GM08714 (cell line): ENCODE data around the gene LUC7L3.

ENCODE experiments used
- H3K4me3 ChIP-seq: fragments of 200-500 bp; sonication (Bioruptor generic); 2 replicates; pipeline ENCODE4 v1.5.1; 2014; ENCODE audit warnings: mild to moderate bottlenecking, low read length, inconsistent platforms
- ZNF274 ChIP-seq: IDR thresholded peaks from 2 replicates; pipeline ENCODE4 v1.6.1; 2012; ENCODE audit warnings: mild to moderate bottlenecking, low read depth, low read length

Gene LUC7L3

GRCh38 chr17:50737118-50737698, 17.8 kb downstream of the LUC7L3 start:
- no peak overlapping the region for H3K4me3 ChIP-seq
- no peak for TF ChIP-seq ZNF274

DNA sequence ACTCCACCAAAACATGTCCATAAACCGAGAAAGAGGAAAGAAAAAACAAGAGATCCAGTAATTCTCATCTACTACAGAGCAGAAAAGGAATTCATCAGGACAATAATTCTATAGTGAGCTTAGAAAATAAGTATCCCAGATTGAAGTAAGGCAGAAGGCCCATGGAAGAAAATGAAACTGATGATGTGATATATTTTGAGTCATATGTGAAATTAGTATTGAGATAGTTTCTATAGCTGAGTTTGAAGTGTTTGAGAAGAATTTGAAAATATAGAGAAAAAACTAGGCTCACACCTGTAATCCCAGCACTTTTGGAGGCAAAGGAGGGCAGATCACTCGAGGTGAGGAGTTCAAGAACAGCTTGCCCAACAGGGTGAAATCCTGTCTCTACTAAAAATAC, 19.7 kb downstream of the LUC7L3 start:
- TF ChIP-seq ZNF274 = no peak
- no peak overlapping the region for H3K4me3 ChIP-seq

DNA sequence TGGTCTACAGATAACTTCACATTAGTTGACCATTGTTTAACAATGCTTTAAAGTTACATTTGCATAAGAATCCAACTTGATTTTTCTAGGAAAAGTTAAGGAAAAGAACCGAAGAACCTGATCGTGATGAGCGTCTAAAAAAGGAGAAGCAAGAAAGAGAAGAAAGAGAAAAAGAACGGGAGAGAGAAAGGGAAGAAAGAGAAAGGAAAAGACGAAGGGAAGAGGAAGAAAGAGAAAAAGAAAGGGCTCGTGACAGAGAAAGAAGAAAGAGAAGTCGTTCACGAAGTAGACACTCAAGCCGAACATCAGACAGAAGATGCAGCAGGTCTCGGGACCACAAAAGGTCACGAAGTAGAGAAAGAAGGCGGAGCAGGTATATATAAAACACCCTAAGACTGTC, 26.2 kb downstream of the LUC7L3 start:
- H3K4me3 ChIP-seq = no peak overlapping the region
- no peak for TF ChIP-seq ZNF274

- TF ChIP-seq ZNF274 = no peak
- H3K4me3 ChIP-seq = no peak overlapping the region
These were observed 29.8 kb downstream of the LUC7L3 start for GRCh38 chr17:50749245-50749644.

DNA sequence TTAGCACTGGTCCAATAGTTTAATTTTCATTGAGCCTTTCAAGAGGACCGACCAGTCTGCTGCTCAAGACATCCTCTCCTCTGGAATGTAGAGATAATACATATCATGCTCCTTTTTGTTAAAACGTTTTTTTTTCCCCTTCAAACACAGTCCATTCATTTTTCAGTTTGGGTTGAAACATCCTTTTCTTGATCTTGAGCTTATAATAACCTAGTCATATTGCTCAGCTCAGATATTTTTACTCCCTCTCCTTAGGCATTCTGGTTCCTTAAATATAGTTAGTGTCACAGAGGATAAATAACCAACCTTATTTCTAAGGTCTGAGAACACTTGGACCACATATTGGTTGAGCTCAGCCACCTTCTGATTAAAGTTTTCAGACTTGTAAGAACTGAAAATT, 35.1 kb downstream of the LUC7L3 start:
- H3K4me3 ChIP-seq = no peak overlapping the region
- no peak for TF ChIP-seq ZNF274

DNA sequence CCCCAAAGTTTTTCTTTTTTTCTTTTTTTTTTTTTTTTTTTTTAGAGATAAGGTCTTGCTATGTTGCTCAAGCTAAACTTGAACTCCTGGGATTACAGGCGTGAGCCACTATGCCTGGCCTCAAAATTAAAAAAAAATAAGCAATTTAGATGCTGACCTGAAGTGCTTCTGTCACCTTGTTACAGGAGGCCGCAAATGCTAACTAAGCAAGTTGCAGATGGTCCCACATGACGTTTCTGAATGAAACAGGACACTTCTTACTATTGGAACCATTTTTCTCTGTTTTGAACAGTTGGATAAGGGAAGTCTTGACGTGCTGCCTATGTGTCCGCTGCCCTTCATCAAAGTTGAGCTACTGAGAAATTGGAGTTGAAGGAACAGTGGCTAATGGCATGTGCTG, 39.1 kb downstream of the LUC7L3 start:
- no peak overlapping the region for H3K4me3 ChIP-seq
- no peak for TF ChIP-seq ZNF274

- H3K4me3 ChIP-seq = no peak overlapping the region
- no peak for TF ChIP-seq ZNF274
These were observed 39.7 kb downstream of the LUC7L3 start for GRCh38 chr17:50758989-50759544.

- TF ChIP-seq ZNF274 = no peak
These were observed 42.8 kb downstream of the LUC7L3 start for GRCh38 chr17:50762177-50762576.

GRCh38 chr17:50763716-50764475, 44.5 kb downstream of the LUC7L3 start:
- no peak overlapping the region for H3K4me3 ChIP-seq
- TF ChIP-seq ZNF274 = no peak

More at GRCh38 chr17:50762177-50762576, 42.8 kb downstream of the LUC7L3 start:
- no peak overlapping the region for H3K4me3 ChIP-seq

GRCh38 chr17:50764734-50765149, 45.3 kb downstream of the LUC7L3 start:
- no peak for TF ChIP-seq ZNF274
- no peak overlapping the region for H3K4me3 ChIP-seq

DNA sequence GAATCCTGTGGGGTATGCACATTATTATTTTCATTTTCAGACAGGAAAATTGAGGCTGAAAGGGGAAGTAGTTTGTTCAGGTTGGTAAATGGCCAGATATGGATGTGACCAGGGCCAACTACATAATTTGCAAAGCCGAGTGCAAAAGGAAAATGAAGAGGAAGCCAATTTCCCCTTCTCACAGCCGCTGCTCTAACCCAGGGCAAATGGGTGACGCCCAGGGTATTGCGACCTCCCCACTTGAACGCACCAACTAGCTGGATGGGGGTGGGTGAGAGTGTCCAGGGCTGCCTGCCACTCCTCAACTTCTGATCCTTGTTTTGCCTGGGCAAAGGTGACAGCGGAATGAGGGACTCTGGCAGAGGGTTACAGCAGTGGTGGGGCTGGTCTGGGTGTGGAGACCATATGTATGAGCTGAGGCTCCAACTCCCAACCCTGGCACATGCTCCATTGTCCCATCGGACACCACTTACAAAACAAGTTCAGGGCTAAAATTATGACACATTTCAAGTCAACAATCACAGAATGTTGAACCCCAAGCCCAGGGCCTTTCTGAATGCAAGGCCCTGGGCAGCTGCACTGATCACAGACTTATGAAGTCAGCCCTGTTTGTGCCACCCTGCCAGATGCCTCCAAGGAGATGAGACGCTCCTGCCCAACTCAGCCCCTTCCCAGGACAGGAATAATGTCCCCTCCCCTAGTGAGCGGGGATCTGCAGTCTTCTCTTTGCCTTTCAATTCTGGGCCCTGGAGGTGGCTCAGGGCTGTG, 46.2 kb downstream of the LUC7L3 start:
- no peak overlapping the region for H3K4me3 ChIP-seq
- no peak for TF ChIP-seq ZNF274

DNA sequence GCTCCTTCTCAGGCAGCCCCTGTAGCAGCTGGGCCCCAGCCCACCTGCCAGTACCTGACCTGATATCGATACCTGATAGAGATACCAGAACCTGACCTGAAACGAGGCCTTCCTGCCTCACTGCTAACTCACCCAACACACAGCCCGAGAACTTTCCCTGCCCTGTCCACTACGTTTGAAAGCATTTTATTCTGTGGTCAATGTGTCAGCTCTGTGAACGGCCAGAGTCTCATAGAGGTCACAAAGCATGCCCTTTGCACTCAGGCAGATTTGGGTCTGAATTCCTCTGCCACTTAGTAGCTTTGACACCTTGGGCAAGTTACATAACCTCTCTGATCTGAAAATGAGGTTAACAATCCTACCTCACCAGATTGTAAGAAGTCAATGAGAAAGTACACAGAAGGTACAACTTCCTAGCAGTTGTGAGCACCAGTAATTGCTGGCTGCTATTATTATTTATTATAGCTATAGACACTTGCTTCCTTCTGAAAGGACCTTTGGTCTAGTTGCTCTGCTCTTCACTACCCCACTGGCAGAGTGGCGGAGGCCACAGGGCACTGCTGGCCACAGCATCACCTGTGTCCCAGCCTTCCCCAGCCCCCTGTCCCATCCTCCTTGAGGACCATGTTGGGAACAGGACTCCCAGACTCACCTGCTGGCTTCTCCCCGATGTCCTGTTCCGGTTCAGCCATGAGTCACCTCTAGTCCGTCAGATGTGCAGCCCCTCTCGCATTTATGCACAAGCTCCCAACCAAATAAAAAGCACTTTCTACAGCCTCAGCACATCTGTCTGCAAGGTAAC, 47.0 kb downstream of the LUC7L3 start:
- TF ChIP-seq ZNF274 = no peak
- no peak overlapping the region for H3K4me3 ChIP-seq

GRCh38 chr17:50767030-50767429, 47.6 kb downstream of the LUC7L3 start:
- no peak overlapping the region for H3K4me3 ChIP-seq
- TF ChIP-seq ZNF274 = no peak

DNA sequence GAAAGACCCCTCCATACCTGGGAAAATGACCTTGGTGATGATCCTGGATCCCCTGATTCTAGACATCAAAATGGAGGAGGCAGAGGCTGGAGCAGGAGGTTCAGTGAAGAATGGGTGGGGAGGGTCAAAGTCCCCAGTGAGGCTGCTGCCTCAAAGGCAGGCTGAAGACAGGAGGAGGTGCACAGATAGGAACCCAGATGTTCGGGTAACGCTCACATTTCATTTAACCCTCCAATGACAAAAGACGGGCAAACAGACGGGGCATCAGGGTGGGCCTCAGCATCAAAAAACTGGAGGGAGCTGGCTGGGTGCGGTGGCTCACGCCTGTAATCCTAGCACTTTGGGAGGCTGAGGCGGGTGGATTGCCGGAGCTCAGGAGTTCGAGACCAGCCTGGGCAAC, 48.0 kb downstream of the LUC7L3 start, which contains the start of gene ANKRD40CL:
Gene ANKRD40CL, minus strand, starts transcription at position 73 of the 400 bp plus-strand sequence. CDS start 605 bp downstream, outside the sequence.
- no peak within 1 kb of the TSS for H3K4me3 ChIP-seq
- no peak for TF ChIP-seq ZNF274
